A673 (cell line): Measurements from ENCODE around the gene MICAL3.

ENCODE experiments used
- CTCF ChIP-seq: fragments of 300-800, 200-600 bp; sonication (generic); conservative IDR thresholded peaks from 2 replicates; pipeline ENCODE4 v1.5.1; 2017; ENCODE audit warnings: low read depth, mild to moderate bottlenecking, antibody characterized with exemption, low read length, moderate library complexity, mixed read lengths
- EZH2 ChIP-seq: fragments of 200-600 bp; sonication (generic); IDR thresholded peaks from 2 replicates; pipeline ENCODE4 v1.6.1; 2017; ENCODE audit warnings: borderline replicate concordance, low read depth, mild to moderate bottlenecking, mixed read lengths, antibody characterized with exemption, low read length; ENCODE audit not compliant: poor library complexity, severe bottlenecking

GRCh38 chr22:17806437-17806836, 217.9 kb downstream of the MICAL3 start:
- TF ChIP-seq EZH2 (no peak), CTCF (no peak)
